K562 (cell line): Measurements from ENCODE around the gene POLD1. TPM values are rescaled to one million over a fixed set of nuclear protein-coding genes. Genes with fewer than 3 reads are reported as not detected.

Experiments
- ARID3A ChIP-seq: IDR thresholded peaks from 2 replicates; pipeline ENCODE4 v1.6.1; 2012; ENCODE audit warnings: low read depth, low read length, improper control_type of control experiment, borderline replicate concordance
- ATF4 ChIP-seq: fragments of 450-650 bp; formaldehyde crosslinking; IDR thresholded peaks from 2 replicates; pipeline ENCODE4 v1.4.0; 2022; ENCODE audit warnings: mild to moderate bottlenecking, moderate library complexity
- CBFB ChIP-seq: sonication (generic); formaldehyde crosslinking; IDR thresholded peaks from 2 replicates; pipeline ENCODE4 v1.4.0; 2020; ENCODE audit warnings: mild to moderate bottlenecking, missing genetic modification reagents
- CREB3 ChIP-seq: fragments of 450-650 bp; conservative IDR thresholded peaks from 2 replicates; pipeline ENCODE4 v1.6.1; 2016; ENCODE audit warnings: missing genetic modification characterization, low read depth, mild to moderate bottlenecking, missing compliant biosample characterization, moderate library complexity
- CTBP1 ChIP-seq: fragments of 450-650 bp; IDR thresholded peaks from 2 replicates; pipeline ENCODE4 v1.6.1; 2016; ENCODE audit warnings: borderline replicate concordance
- EP400 ChIP-seq: fragments of 450-650 bp; IDR thresholded peaks from 2 replicates; pipeline ENCODE4 v1.6.1; 2017; ENCODE audit warnings: antibody characterized with exemption, mild to moderate bottlenecking, moderate library complexity
- RB1 ChIP-seq: fragments of 450-650 bp; IDR thresholded peaks from 2 replicates; pipeline ENCODE4 v1.6.1; 2017; ENCODE audit warnings: low read depth, mild to moderate bottlenecking
- REST ChIP-seq, 2 experiments: fragments of 450-650 bp; formaldehyde crosslinking in 1 of 2; IDR thresholded peaks; 2 replicates each; pipeline versions ENCODE4 v1.4.0 to v1.6.1; 2014 to 2020; ENCODE audit warnings: mild to moderate bottlenecking in 2 of 2, borderline replicate concordance in 1 of 2, low read depth in 1 of 2
- TEAD1 ChIP-seq, 2 experiments: fragments of 450-650 bp in 1 of 2; sonication (generic) in 1 of 2; formaldehyde crosslinking; IDR thresholded peaks; 2 replicates each; pipeline versions ENCODE4 v1.4.0 to v1.8.0; 2020 to 2022; ENCODE audit warnings: mild to moderate bottlenecking in 2 of 2, missing genetic modification reagents in 1 of 2
- ZKSCAN1 ChIP-seq: fragments of 150-350 bp; IDR thresholded peaks from 2 replicates; pipeline ENCODE4 v1.6.1; 2016; ENCODE audit warnings: low read depth, low read length
- ZNF121 ChIP-seq: sonication (generic); formaldehyde crosslinking; conservative IDR thresholded peaks from 2 replicates; pipeline ENCODE4 v1.8.0; 2022; ENCODE audit warnings: missing genetic modification reagents
- ZNF41 ChIP-seq: fragments of 250-450 bp; sonication (Bioruptor Pico); conservative IDR thresholded peaks from 2 replicates; pipeline ENCODE4 v1.4.0; 2020; ENCODE audit warnings: mild to moderate bottlenecking
- polyA plus RNA-seq, 8 experiments: library from polyadenylated mRNA; depleted of rRNA in 4 of 8; stranded (reverse) in 5 of 8; unstranded in 3 of 8; fragments of >200 nt; fragmentation: Nextera tagmentation in 2 of 8; fragmentation: Illumina TruSeq in 1 of 8; extraction: Ambion mirVana in 2 of 8; extraction: Trizol in 1 of 8; gene quantifications; 2 replicates each; pipeline versions ENCODE4 v1.2.1 to v1.2.3, GENCODE V29; 2011 to 2014; ENCODE audit warnings: inconsistent platforms in 1 of 8, missing spikeins in 1 of 8
- total RNA-seq, 7 experiments: library from RNA; depleted of rRNA in 6 of 7; stranded (reverse); fragments of >200 nt in 6 of 7; fragmentation: Illumina TruSeq in 2 of 7; extraction: Trizol in 2 of 7; gene quantifications; 2 replicates each; pipeline versions ENCODE4 v1.2.1 to v1.2.3, GENCODE V29; 2011 to 2021; ENCODE audit warnings: low replicate concordance in 1 of 7

The POLD1 gene
- total and polyA plus RNA-seq, 9 of the 15 experiments (the other 6 are each of a cell fraction or from before 2014, with no cell fraction given): 1.3 to 312 (median 47.8) TPM

- no peak for TF ChIP-seq ATF4
- no peak for TF ChIP-seq EP400
- no peak for TF ChIP-seq ZKSCAN1
- TF ChIP-seq TEAD1 (CRISPR knock-in tag; IDR thresholded peaks at IDR 0.05): 0 out of 4 replicates have a peak, but pooled peaks of 1 of the 2 experiments have one; percentile 19
- no peak for TF ChIP-seq ARID3A
- TF ChIP-seq ZNF121 (CRISPR knock-in tag): peak; percentile 8; the same call in 1 of the 2 replicates
- TF ChIP-seq REST (IDR thresholded peaks at IDR 0.05; ENCODE audit: borderline replicate concordance): peak; percentile 83
- no peak for TF ChIP-seq REST (CRISPR knock-in tag; IDR thresholded peaks at IDR 0.05; ENCODE audit: low read depth)
- peak; percentile 29; the same call in 1 of the 2 replicates for TF ChIP-seq RB1
- no peak for TF ChIP-seq CREB3
- TF ChIP-seq CTBP1: peak; percentile 70; the same call in 1 of the 2 replicates
- no peak for TF ChIP-seq CBFB (CRISPR knock-in tag)
- no peak for TF ChIP-seq ZNF41 (CRISPR knock-in tag)
Observed at GRCh38 chr19:50461066-50461875, 77.1 kb downstream of the POLD1 start (continued).
